Inflammatory macrophage treated with lipopolysaccharide for 1 hour (primary cell): ENCODE measurements around the gene FAM50B.
"Not testable (repeated sequence)": the region's sequence is repeated elsewhere in the genome, so short reads cannot be mapped to it uniquely, and the experiment has no call there.

Experiments
- DNase-seq, 2 donors: peaks; one replicate each; pipeline ENCODE4 v3.0.0-alpha.2; 2020 to 2022

The FAM50B gene

GRCh38 chr6:3850451-3851203, 1.5 kb downstream of the FAM50B start:
- no peak for DNase-seq

GRCh38 chr6:3851839-3852238, 2.7 kb downstream of the FAM50B start:
- no peak for DNase-seq

- no peak for DNase-seq
Observed at GRCh38 chr6:3852391-3852790, 3.2 kb downstream of the FAM50B start.

GRCh38 chr6:3855866-3856265, 6.7 kb downstream of the FAM50B start:
- DNase-seq, result no peak

GRCh38 chr6:3856576-3856975, 7.4 kb downstream of the FAM50B start:
- no peak for DNase-seq

GRCh38 chr6:3857468-3858456, 8.6 kb downstream of the FAM50B start:
- DNase-seq, result no peak

- DNase-seq, result no peak
Observed at GRCh38 chr6:3859878-3860552, 10.8 kb downstream of the FAM50B start.

- no peak for DNase-seq
Observed at GRCh38 chr6:3861424-3861823, 12.3 kb downstream of the FAM50B start.

GRCh38 chr6:3862038-3862437, 12.9 kb downstream of the FAM50B start:
- DNase-seq, result no peak

- DNase-seq, result not testable (repeated sequence)
Observed at GRCh38 chr6:3863322-3863721, 14.1 kb downstream of the FAM50B start.

GRCh38 chr6:3865463-3865862, 16.3 kb downstream of the FAM50B start:
- no peak for DNase-seq

GRCh38 chr6:3867641-3868502, 18.7 kb downstream of the FAM50B start:
- DNase-seq, result no peak

- no peak for DNase-seq
Observed at GRCh38 chr6:3868544-3868943, 19.4 kb downstream of the FAM50B start.

- no peak for DNase-seq
Observed at GRCh38 chr6:3869284-3869631, 20.1 kb downstream of the FAM50B start.

- no peak for DNase-seq
Observed at GRCh38 chr6:3869632-3870527, 20.7 kb downstream of the FAM50B start.

GRCh38 chr6:3870528-3870925, 21.4 kb downstream of the FAM50B start:
- DNase-seq, result no peak

- DNase-seq, result no peak
Observed at GRCh38 chr6:3871515-3871914, 22.3 kb downstream of the FAM50B start.

- DNase-seq, result no peak
Observed at GRCh38 chr6:3871939-3872338, 22.8 kb downstream of the FAM50B start.

GRCh38 chr6:3872370-3872854, 23.2 kb downstream of the FAM50B start:
- DNase-seq, result no peak

GRCh38 chr6:3873051-3873450, 23.9 kb downstream of the FAM50B start:
- DNase-seq, result no peak

GRCh38 chr6:3874069-3874468, 24.9 kb downstream of the FAM50B start:
- DNase-seq, result no peak
